IPS-15b (cell line): ENCODE measurements around the gene HOGA1.
"Not testable (repeated sequence)": the region's sequence is repeated elsewhere in the genome, so short reads cannot be mapped to it uniquely, and the experiment has no call there.

ENCODE experiments used
- H3K27me3 ChIP-seq: one replicate; pipeline ENCODE4 v1.6.1; 2013; ENCODE audit warnings: low read length; ENCODE audit not compliant: control insufficient read depth, insufficient read depth
- H3K36me3 ChIP-seq: one replicate; pipeline ENCODE4 v1.6.1; 2013; ENCODE audit warnings: low read length; ENCODE audit not compliant: control insufficient read depth, insufficient read depth
- H3K4me1 ChIP-seq: one replicate; pipeline ENCODE4 v1.6.1; 2013; ENCODE audit warnings: mild to moderate bottlenecking, low read length; ENCODE audit not compliant: control insufficient read depth, insufficient read depth
- H3K4me3 ChIP-seq: one replicate; pipeline ENCODE4 v1.5.1; 2013; ENCODE audit warnings: low read depth, low read length
- H3K9ac ChIP-seq: one replicate; pipeline ENCODE4 v1.6.1; 2013; ENCODE audit warnings: low read depth, mild to moderate bottlenecking, low read length
- H3K9me3 ChIP-seq: one replicate; pipeline ENCODE4 v1.6.1; 2013; ENCODE audit warnings: mild to moderate bottlenecking, low read length; ENCODE audit not compliant: control insufficient read depth, insufficient read depth

HOGA1 gene

GRCh38 chr10:97633921-97634320 lies 49.7 kb downstream of the HOGA1 start:
- Histone ChIP-seq H3K9me3 (no peaks in the 10 kb centered on the region), H3K9ac (no peak overlapping the region), H3K36me3 (no peaks in the 10 kb centered on the region), H3K4me3 (peak overlapping the region; percentile 90), H3K27me3 (no peaks in the 10 kb centered on the region), H3K4me1 (no peaks in the 10 kb centered on the region)

DNA sequence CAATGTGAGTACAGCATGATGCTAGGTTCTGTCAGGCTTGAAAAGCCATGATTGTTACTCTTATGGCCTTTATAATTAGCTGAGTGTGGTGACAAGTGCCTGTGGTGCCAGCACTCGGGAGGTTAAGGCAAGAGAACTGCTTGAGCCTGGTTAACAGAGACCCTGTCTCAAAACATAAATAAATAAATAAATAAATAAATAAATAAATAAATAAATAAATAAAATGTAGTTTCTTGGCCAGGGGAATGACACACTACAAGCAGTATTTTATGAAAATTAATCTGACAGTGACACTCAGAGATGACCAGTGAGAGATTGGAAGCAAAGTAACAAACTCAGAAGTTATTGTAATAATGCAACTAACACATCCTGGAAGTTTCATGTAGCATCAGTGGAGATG lies 51.4 kb downstream of the HOGA1 start:
- Histone ChIP-seq H3K27me3 (no peaks in the 10 kb centered on the region), H3K9ac (no peak overlapping the region), H3K4me3 (no peak overlapping the region), H3K36me3 (no peaks in the 10 kb centered on the region), H3K9me3 (no peaks in the 10 kb centered on the region), H3K4me1 (no peaks in the 10 kb centered on the region)

DNA sequence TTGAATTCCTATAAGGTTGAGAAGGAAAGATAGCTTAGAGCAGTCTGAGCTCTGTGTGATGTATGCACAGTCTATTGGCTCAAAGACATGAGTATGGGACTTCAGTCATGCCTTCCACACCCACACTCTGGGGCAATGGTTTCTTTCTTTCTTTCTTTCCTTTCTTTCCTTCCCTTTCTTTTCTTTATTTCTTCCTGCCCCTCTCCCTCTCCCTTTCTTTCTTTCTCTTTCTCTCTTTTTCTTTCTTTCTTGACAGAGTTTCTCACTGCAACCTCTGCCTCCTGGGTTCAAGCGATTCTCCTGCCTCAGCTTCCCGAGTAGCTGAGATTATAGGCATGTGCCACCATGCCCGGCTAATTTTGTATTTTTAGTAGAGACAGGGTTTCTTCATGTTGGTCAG lies 54.9 kb downstream of the HOGA1 start:
- not testable (repeated sequence) for H3K4me3 ChIP-seq, H3K9me3 ChIP-seq, H3K36me3 ChIP-seq, H3K9ac ChIP-seq, H3K27me3 ChIP-seq, H3K4me1 ChIP-seq

DNA sequence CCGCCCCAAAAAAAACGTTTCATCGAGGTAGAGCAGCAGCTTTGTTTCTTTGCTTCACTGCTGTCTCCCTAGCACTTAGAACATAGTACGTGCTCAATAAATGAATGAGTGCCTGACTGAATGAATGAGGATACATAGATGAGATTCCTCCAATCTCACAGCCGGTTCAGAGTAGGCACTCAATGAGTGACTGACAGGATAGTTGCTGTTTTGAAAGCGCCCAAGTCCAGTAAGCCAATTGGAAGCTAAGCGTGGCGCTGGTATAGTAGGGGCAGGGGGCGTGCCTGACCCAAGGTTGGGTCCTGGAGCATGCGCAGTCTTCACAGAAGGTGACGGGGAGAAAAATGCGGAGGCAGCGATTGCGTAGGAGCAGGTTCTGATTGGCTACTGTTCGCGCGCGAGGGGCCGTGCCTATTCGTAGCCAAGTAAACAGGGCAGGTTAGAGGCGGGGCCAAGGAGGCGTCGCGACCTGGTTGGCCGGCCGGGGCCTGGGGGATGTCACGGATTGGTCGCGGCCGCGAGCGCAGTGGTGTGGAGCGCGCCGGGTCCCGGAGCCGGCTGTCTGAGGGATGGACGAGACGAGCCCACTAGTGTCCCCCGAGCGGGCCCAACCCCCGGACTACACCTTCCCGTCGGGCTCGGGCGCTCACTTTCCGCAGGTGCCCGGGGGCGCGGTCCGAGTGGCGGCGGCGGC lies 56.1 kb downstream of the HOGA1 start, which contains the start of gene PI4K2A:
Gene PI4K2A, plus strand, starts transcription at position 498 of the 694 bp plus-strand sequence. Its CDS starts 72 bp downstream, at position 570.
- H3K4me1 ChIP-seq = no peaks in the 10 kb centered on the region
- H3K36me3 ChIP-seq = no peaks in the 10 kb centered on the region
- H3K27me3 ChIP-seq = no peaks in the 10 kb centered on the region
- no peaks in the 10 kb centered on the region for H3K9me3 ChIP-seq
- peak within 1 kb of the TSS; percentile 54 for H3K9ac ChIP-seq
- H3K4me3 ChIP-seq = peak within 1 kb of the TSS; percentile 87

DNA sequence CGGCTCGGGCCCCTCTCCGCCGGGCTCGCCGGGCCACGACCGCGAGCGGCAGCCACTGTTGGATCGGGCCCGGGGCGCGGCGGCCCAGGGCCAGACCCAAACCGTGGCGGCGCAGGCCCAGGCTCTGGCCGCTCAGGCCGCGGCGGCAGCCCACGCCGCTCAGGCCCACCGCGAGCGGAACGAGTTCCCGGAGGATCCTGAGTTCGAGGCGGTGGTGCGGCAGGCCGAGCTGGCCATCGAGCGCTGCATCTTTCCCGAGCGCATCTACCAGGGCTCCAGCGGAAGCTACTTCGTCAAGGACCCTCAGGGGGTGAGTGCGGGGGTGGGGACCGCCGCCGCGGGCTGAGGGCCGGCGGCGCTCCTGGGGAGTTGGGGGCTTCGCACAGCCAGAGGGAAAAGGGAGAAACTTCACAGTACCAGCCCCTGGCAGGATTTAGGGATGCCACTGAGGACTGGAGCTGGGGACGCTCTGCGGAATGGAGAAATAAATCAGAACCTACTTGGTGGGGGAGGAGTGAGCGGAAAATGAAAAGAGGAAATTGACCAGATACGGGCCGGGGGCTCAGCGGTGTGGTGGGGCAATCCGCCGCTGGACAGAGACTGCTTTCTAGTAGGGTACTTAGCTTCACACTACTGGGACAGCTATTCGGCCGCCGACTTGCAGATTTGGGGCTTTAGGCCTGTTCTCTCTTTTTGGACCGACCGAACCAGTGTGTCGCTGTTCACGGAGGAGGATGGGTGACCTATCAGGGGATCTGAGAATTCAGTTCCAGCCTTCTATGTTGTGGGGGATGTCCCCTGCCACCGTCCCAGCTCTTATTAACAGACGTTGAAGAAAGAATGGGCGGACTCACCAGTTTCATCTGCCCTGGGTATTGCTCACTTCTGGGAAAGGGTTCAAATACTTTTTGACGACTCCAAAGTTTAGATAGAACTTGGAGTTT lies 57.0 kb downstream of the HOGA1 start:
- Histone ChIP-seq H3K4me1 (no peaks in the 10 kb centered on the region), H3K4me3 (peak overlapping the region; percentile 87), H3K36me3 (no peaks in the 10 kb centered on the region), H3K27me3 (no peaks in the 10 kb centered on the region), H3K9ac (peak overlapping the region; percentile 54), H3K9me3 (no peaks in the 10 kb centered on the region)

GRCh38 chr10:97642471-97643159 lies 58.4 kb downstream of the HOGA1 start:
- not testable (repeated sequence) for H3K4me1 ChIP-seq, H3K4me3 ChIP-seq, H3K36me3 ChIP-seq, H3K27me3 ChIP-seq, H3K9ac ChIP-seq, H3K9me3 ChIP-seq

DNA sequence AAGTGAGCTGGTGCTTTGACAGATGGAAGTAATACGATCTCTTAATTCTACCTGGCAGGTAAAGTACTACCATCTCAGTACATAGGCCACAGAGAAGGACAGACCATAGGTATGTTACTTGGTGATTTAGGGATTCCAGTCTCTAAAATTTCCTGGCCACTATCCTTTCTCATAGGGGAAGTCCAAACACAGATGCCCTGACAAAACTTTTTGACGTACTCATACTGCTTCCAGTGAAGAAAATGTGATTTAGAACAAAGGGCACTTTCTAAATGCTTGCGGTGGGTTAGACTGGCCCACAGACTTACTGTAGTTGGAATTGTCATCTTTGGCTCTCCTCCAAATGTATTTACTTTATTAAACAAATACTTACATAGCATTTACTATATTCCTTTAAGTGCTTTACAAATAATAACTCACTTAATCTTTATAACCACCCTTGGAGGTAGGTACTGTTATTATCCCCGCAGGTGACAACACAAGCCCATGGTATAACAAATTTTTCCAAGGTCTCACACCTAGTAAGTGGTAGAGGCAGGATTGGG lies 59.3 kb downstream of the HOGA1 start:
- no peak overlapping the region for H3K9ac ChIP-seq
- H3K4me3 ChIP-seq = no peak overlapping the region
- peaks cover 4% of the 10 kb centered on the region for H3K4me1 ChIP-seq
- no peaks in the 10 kb centered on the region for H3K9me3 ChIP-seq
- H3K36me3 ChIP-seq = no peaks in the 10 kb centered on the region
- no peaks in the 10 kb centered on the region for H3K27me3 ChIP-seq

- no peaks in the 10 kb centered on the region for H3K27me3 ChIP-seq
- peaks cover 13% of the 10 kb centered on the region for H3K4me1 ChIP-seq
- H3K36me3 ChIP-seq = no peaks in the 10 kb centered on the region
- H3K9me3 ChIP-seq = no peaks in the 10 kb centered on the region
- no peak overlapping the region for H3K4me3 ChIP-seq
- H3K9ac ChIP-seq = no peak overlapping the region
Observed at GRCh38 chr10:97644936-97645335, 60.7 kb downstream of the HOGA1 start.

GRCh38 chr10:97647556-97647955 lies 63.4 kb downstream of the HOGA1 start:
- Histone ChIP-seq H3K4me3 (no peak overlapping the region), H3K4me1 (peaks cover 13% of the 10 kb centered on the region), H3K36me3 (peaks cover 16% of the 10 kb centered on the region), H3K27me3 (no peaks in the 10 kb centered on the region), H3K9me3 (no peaks in the 10 kb centered on the region), H3K9ac (no peak overlapping the region)

GRCh38 chr10:97648562-97649404 lies 64.6 kb downstream of the HOGA1 start:
- Histone ChIP-seq H3K9me3 (no peaks in the 10 kb centered on the region), H3K36me3 (peaks cover 25% of the 10 kb centered on the region), H3K9ac (peak overlapping the region; percentile 26), H3K27me3 (no peaks in the 10 kb centered on the region), H3K4me3 (peak overlapping the region; percentile 38), H3K4me1 (peaks cover 13% of the 10 kb centered on the region)

GRCh38 chr10:97649405-97649750 lies 65.2 kb downstream of the HOGA1 start:
- H3K9me3 ChIP-seq, H3K9ac ChIP-seq, H3K27me3 ChIP-seq: not testable (repeated sequence)
- Histone ChIP-seq H3K36me3 (peaks cover 25% of the 10 kb centered on the region), H3K4me1 (peaks cover 13% of the 10 kb centered on the region), H3K4me3 (peak overlapping the region; percentile 38)
